Erythroblast (primary cell): ENCODE results near the gene LATS2.

Experiments
- DNase-seq, 2 experiments: peaks; one replicate each; lab custom pipeline; 2025; lab: John Stamatoyannopoulos, UW
- GATA1 ChIP-seq: IDR thresholded peaks from 2 replicates; pipeline ENCODE4 v1.6.1; 2011; ENCODE audit warnings: low read depth, mild to moderate bottlenecking, control low read depth, low read length, moderate library complexity
- POLR2A ChIP-seq: IDR thresholded peaks from 2 replicates; pipeline ENCODE4 v1.6.1; 2011; ENCODE audit warnings: mild to moderate bottlenecking, low read length

The LATS2 gene

GRCh38 chr13:21079761-21080592 lies 18.6 kb upstream of the LATS2 start:
- no peak for DNase-seq
- TF ChIP-seq GATA1 (no peak), POLR2A (no peak)

- no peak for DNase-seq
- TF ChIP-seq POLR2A (no peak), GATA1 (no peak)
These were observed 17.8 kb upstream of the LATS2 start for GRCh38 chr13:21079221-21079620.

GRCh38 chr13:21078501-21078900 lies 17.1 kb upstream of the LATS2 start:
- TF ChIP-seq POLR2A (no peak), GATA1 (no peak)
- no peak for DNase-seq

GRCh38 chr13:21077788-21078353 lies 16.5 kb upstream of the LATS2 start:
- TF ChIP-seq POLR2A (no peak), GATA1 (no peak)
- no peak for DNase-seq

GRCh38 chr13:21077076-21077787 lies 15.8 kb upstream of the LATS2 start:
- no peak for DNase-seq
- TF ChIP-seq POLR2A (no peak), GATA1 (no peak)

- no peak for TF ChIP-seq GATA1
- no peak for TF ChIP-seq POLR2A
- peak in 1 of 2 experiments; percentile 19 for DNase-seq
These were observed 14.9 kb upstream of the LATS2 start for GRCh38 chr13:21076253-21076652.

GRCh38 chr13:21075379-21076249 lies 14.2 kb upstream of the LATS2 start:
- DNase-seq: peak; percentile 57
- TF ChIP-seq GATA1: no peak

GRCh38 chr13:21075011-21075378 lies 13.6 kb upstream of the LATS2 start:
- no peak for TF ChIP-seq POLR2A
- TF ChIP-seq GATA1: no peak
- DNase-seq: no peak

GRCh38 chr13:21074546-21074945 lies 13.2 kb upstream of the LATS2 start:
- TF ChIP-seq GATA1 (no peak), POLR2A (no peak)
- DNase-seq: no peak

- no peak for DNase-seq
- TF ChIP-seq POLR2A: no peak
- no peak for TF ChIP-seq GATA1
These were observed 10.5 kb upstream of the LATS2 start for GRCh38 chr13:21071924-21072323.

GRCh38 chr13:21071015-21071414 lies 9.6 kb upstream of the LATS2 start:
- no peak for DNase-seq

GRCh38 chr13:21069561-21070004 lies 8.2 kb upstream of the LATS2 start:
- peak in 1 of 2 experiments; percentile 7 for DNase-seq

More at GRCh38 chr13:21071015-21071414, 9.6 kb upstream of the LATS2 start:
- no peak for TF ChIP-seq POLR2A
- no peak for TF ChIP-seq GATA1

GRCh38 chr13:21067848-21068247 lies 6.5 kb upstream of the LATS2 start:
- DNase-seq: no peak
- TF ChIP-seq GATA1: no peak
- TF ChIP-seq POLR2A: no peak

More at GRCh38 chr13:21069561-21070004, 8.2 kb upstream of the LATS2 start:
- no peak for TF ChIP-seq GATA1
- no peak for TF ChIP-seq POLR2A
